Natural killer cell (primary cell): ENCODE data around the gene AK2. TPM values are rescaled to one million over a fixed set of nuclear protein-coding genes. Genes with fewer than 3 reads are reported as not detected.

ENCODE experiments used
- ATAC-seq, 3 donors: fragments of 150-1000 bp in 2 of 3; fragments of 200-7000 bp in 1 of 3; cut with Tn5 transposase; 1 replicate in 1 of 3; 2 replicates in 2 of 3; pipeline ENCODE4 v1.10.0; 2021; ENCODE audit warnings: mild to moderate bottlenecking in 2 of 3, moderate library complexity in 2 of 3
- DNase-seq, 2 donors: peaks; one replicate each; pipeline versions ENCODE4 v3.0.0 to v3.0.0-alpha.2; 2013 to 2021; ENCODE audit warnings: mixed read lengths in 1 of 2
- H3K27ac ChIP-seq: one replicate; pipeline ENCODE4 v1.5.1; 2013; ENCODE audit warnings: mild to moderate bottlenecking, low read length
- H3K27me3 ChIP-seq: one replicate; pipeline ENCODE4 v1.6.1; 2013; ENCODE audit warnings: low read length; ENCODE audit not compliant: control insufficient read depth, insufficient read depth
- H3K36me3 ChIP-seq: one replicate; pipeline ENCODE4 v1.6.1; 2013; ENCODE audit warnings: low read length; ENCODE audit not compliant: control insufficient read depth, insufficient read depth
- H3K4me1 ChIP-seq: one replicate; pipeline ENCODE4 v1.6.1; 2013; ENCODE audit warnings: low read length; ENCODE audit not compliant: control insufficient read depth, insufficient read depth
- H3K4me3 ChIP-seq: one replicate; pipeline ENCODE4 v1.5.1; 2013; ENCODE audit warnings: low read length
- H3K9me3 ChIP-seq: one replicate; pipeline ENCODE4 v1.6.1; 2013; ENCODE audit warnings: low read length; ENCODE audit not compliant: control insufficient read depth, insufficient read depth
- H3K27ac Mint-ChIP-seq, 2 donors: one replicate each; pipeline ENCODE4 v1.8.0; 2022; ENCODE audit warnings: mild to moderate bottlenecking in 2 of 2, mixed read lengths in 2 of 2, moderate library complexity in 1 of 2
- H3K27me3 Mint-ChIP-seq, 2 donors: one replicate each; pipeline ENCODE4 v1.8.0; 2022; ENCODE audit warnings: low read depth in 2 of 2, mixed read lengths in 2 of 2
- H3K36me3 Mint-ChIP-seq: one replicate; pipeline ENCODE4 v1.8.0; 2022; ENCODE audit warnings: mixed read lengths
- H3K4me1 Mint-ChIP-seq, 2 donors: one replicate each; pipeline ENCODE4 v1.8.0; 2022; ENCODE audit warnings: mixed read lengths in 2 of 2
- H3K4me3 Mint-ChIP-seq: one replicate; pipeline ENCODE4 v1.8.0; 2022; ENCODE audit warnings: mild to moderate bottlenecking, moderate library complexity, mixed read lengths
- H3K9me3 Mint-ChIP-seq, 2 donors: one replicate each; pipeline ENCODE4 v1.8.0; 2022; ENCODE audit warnings: mixed read lengths in 2 of 2
- WGBS: methylation state at CpG from one replicate; pipeline ENCODE4 v1.1.7; 2013; ENCODE audit warnings: missing lambda C conversion rate; ENCODE audit not compliant: insufficient coverage; 5-methylcytosine and 5-hydroxymethylcytosine counted together
- intact Hi-C: fragments of 100-400 bp; cut with micrococcal nuclease; formaldehyde crosslinking; loops from one replicate; pipeline ENCODE4 v1.14.2; 2022
- total RNA-seq, 4 donors: library from RNA; stranded (reverse); fragments of 120-200 nt in 1 of 4; gene quantifications; one replicate each; pipeline versions ENCODE4 v1.2.3 to v1.2.4, GENCODE V29; 2013 to 2022
- TF ChIP-seq, protein P1 (sequence below): fragments of 200-600 bp; IDR thresholded peaks from one replicate; pipeline ENCODE4 v1.8.0; 2022; ENCODE audit warnings: antibody characterized with exemption

The AK2 gene
- total RNA-seq, 3 donors from 2014 or later (not counting 1 experiment from before 2014, with no cell fraction given) = 64.8 to 94.0 (median 67.1) TPM

DNA sequence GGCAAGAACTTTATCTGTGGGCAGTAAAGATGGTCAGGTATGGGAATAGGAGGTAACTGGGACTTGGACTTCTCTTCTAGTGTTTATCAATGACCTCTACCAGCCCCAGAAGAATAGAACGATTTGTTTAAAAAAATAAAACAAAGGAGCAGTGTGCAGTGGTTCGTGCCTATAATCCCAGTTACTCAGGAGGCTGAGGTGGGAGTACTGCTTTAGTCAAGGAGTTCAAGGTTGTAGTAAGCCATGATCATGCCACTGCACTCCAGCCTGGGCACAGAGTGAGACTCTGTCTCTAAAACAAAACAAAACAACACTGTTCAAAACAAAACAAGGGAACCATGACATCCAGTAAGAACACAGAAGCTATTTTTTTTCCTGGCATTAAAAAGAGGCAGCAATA, 76.3 kb downstream of the AK2 start:
- Mint-ChIP-seq H3K9me3 (no peaks in the 10 kb centered on the region), H3K4me3 (no peak overlapping the region), H3K27ac (peak overlapping the region; percentile 84 to 87), H3K27me3 (no peaks in the 10 kb centered on the region), H3K4me1 (peaks cover 64 to 67% of the 10 kb centered on the region in 2 donors), H3K36me3 (no peaks in the 10 kb centered on the region)
- Histone ChIP-seq H3K4me3 (no peak overlapping the region), H3K4me1 (peaks cover 17% of the 10 kb centered on the region), H3K36me3 (no peaks in the 10 kb centered on the region), H3K9me3 (no peaks in the 10 kb centered on the region), H3K27me3 (no peaks in the 10 kb centered on the region), H3K27ac (no peak overlapping the region)
- WGBS = 100% methylated on average over 2 of the region's 2 CpGs
- ATAC-seq (no peak), DNase-seq (no peak)
- TF ChIP-seq, protein P1, sequence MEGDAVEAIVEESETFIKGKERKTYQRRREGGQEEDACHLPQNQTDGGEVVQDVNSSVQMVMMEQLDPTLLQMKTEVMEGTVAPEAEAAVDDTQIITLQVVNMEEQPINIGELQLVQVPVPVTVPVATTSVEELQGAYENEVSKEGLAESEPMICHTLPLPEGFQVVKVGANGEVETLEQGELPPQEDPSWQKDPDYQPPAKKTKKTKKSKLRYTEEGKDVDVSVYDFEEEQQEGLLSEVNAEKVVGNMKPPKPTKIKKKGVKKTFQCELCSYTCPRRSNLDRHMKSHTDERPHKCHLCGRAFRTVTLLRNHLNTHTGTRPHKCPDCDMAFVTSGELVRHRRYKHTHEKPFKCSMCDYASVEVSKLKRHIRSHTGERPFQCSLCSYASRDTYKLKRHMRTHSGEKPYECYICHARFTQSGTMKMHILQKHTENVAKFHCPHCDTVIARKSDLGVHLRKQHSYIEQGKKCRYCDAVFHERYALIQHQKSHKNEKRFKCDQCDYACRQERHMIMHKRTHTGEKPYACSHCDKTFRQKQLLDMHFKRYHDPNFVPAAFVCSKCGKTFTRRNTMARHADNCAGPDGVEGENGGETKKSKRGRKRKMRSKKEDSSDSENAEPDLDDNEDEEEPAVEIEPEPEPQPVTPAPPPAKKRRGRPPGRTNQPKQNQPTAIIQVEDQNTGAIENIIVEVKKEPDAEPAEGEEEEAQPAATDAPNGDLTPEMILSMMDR = no peak
- intact Hi-C loops = no loop called here

DNA sequence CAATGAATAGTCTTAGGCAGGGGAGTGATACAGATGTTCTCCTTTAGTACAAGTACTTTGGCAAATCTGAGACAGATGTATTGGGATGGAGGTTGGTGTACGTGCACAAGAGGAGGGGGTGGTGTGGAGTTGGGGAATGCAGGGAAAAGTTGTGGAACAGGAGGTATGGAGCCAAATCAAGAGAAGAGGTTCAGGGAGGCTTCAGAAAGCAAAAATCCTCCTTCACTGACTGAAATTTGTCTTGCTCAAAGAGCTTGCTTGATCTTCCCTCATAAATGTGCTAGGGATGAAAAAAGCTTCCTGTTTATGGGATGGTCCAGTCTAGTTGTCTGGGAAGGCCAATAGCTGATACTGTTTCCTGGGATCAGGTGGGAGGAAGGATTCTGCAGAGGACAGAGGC, 77.9 kb downstream of the AK2 start:
- 75% methylated on average over 1 of the region's 1 CpG for WGBS
- no peak for ATAC-seq
- H3K9me3 Mint-ChIP-seq = no peaks in the 10 kb centered on the region

More for the DNA sequence above, 77.9 kb downstream of the AK2 start:
- Mint-ChIP-seq H3K4me1 (peaks cover 69 to 72% of the 10 kb centered on the region in 2 donors), H3K4me3 (no peak overlapping the region), H3K36me3 (no peaks in the 10 kb centered on the region), H3K27me3 (no peaks in the 10 kb centered on the region), H3K27ac (peak overlapping the region; percentile 50 to 59)
- Histone ChIP-seq H3K9me3 (no peaks in the 10 kb centered on the region), H3K27me3 (no peaks in the 10 kb centered on the region), H3K4me3 (no peak overlapping the region), H3K4me1 (peaks cover 16% of the 10 kb centered on the region), H3K27ac (no peak overlapping the region), H3K36me3 (no peaks in the 10 kb centered on the region)
- TF ChIP-seq, protein P1 = no peak
- intact Hi-C loops = no loop called here
- no peak for DNase-seq

Other genes starting within 250 kb of the AK2 start
- 100 to 1,000 TPM; 163 to 223 (median 197) TPM for gene YARS1, start 219.5 kb downstream of the AK2 start, total RNA-seq
- 100 to 1,000 TPM in 1 of 3 donors, 10 to 100 TPM in 2; 84.5 to 114 (median 85.5) TPM for gene S100PBP, start 219.2 kb downstream of the AK2 start, total RNA-seq
- under 1 TPM in 1 of 3 donors, not detected in 2; 0.36 TPM for gene FNDC5, start 166.0 kb downstream of the AK2 start, total RNA-seq
- gene HPCA, start 150.4 kb downstream of the AK2 start, total RNA-seq = under 1 TPM in 1 of 3 donors, not detected in 2; 0.59 TPM
- gene TMEM54, start 135.5 kb downstream of the AK2 start, total RNA-seq = not detected
- 100 to 1,000 TPM in 1 of 3 donors, 10 to 100 TPM in 2; 44.2 to 110 (median 54.3) TPM for gene RNF19B, start 72.1 kb downstream of the AK2 start, total RNA-seq
- 1 to 10 TPM; 1.9 to 5.1 (median 4.1) TPM for gene AZIN2, start 44.3 kb upstream of the AK2 start, total RNA-seq
- 10 to 100 TPM; 18.2 to 35.4 (median 23.2) TPM for gene TRIM62, start 145.2 kb upstream of the AK2 start, total RNA-seq
- 10 to 100 TPM; 34.7 to 39.1 (median 38.3) TPM for gene ZNF362, start 219.6 kb upstream of the AK2 start, total RNA-seq